Dermis blood vessel endothelial cell (primary cell): Measurements from ENCODE around the gene ABCC4. TPM values are rescaled to one million over a fixed set of nuclear protein-coding genes. Genes with fewer than 3 reads are reported as not detected.

ENCODE experiments used
- DNase-seq: peaks from one replicate; pipeline ENCODE4 v3.0.0; 2010
- total RNA-seq: library from RNA; depleted of rRNA; stranded (reverse); fragments of >200 nt; gene quantifications from 2 replicates; pipeline ENCODE4 v1.2.3, GENCODE V29; 2014

ABCC4 gene
- total RNA-seq, 1 donor from 2014 or later = 6.1 TPM

DNA sequence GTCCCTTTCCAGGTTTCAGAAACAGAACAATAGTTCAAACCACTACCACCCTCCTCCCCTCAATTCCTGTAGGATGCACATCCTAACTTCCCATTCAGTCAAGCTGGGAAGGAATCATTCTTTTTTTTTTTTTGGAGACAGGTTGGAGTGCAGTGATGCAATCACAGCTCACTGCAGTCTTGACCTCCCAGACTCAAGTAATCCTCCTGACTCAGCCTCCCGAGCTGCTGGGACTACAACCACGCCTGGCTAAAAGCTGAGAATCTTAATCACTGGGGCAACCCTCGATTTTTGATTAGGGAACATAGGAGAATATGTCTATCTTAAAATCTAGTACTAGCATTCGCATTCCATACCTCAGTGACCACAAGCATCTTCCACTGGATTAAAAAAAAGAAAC, 146.2 kb downstream of the ABCC4 start:
- peak; percentile 13 for DNase-seq

DNA sequence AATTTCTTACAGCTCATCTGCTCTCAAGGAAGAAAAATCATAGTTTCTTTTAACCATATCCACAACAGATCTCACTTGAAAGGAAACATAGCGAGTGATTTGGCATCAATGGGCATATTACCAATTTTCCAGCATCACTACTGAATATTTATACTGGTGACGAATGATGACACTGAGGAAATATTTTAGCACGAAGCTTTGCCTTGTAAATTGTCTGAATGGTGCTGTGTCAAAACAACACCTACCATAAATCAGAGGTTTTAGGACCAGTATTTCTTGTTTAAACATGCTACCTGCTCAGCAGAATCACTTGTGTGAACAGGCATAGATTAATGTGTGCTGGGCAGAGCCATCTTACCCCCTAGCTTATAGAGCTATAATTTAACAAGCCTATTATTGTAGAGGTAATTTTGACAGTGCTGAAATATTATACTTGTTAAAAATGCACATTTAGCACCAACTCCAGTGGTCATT, 146.8 kb downstream of the ABCC4 start:
- DNase-seq = peak; percentile 73

DNA sequence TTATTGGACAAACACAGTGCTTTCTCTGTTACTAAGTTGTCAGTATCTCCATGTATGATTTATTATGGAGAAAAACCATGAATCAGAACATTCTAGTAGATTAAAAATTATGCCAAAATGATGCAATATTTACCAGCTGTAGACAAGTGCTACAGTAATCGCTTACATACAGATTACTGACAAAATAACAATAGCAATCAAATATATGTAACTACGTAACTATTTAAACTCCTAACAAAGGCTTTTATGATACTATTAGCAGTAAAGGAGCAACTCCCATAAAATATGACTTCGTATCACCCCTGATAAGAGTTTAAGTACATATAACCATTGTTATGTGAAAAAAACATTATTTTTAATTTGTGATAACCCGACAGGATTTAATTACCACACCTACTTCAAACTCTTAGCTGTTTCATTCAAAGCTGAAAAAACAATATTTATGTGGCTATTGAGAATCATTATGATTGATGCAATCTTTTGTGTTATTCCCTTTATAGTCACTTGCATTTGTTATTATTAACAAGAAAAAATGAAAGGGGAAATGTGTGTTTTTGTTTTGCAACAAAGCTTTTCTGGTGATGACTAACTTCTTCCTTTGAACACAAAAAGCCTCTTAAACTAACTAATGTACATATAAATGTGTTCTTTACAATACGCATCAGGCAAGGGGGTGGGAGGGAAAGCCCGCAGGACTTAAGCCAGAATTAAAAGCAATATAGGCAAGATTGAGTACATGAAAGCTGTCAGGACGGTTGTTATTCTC, 147.4 kb downstream of the ABCC4 start:
- peak; percentile 75 for DNase-seq

DNA sequence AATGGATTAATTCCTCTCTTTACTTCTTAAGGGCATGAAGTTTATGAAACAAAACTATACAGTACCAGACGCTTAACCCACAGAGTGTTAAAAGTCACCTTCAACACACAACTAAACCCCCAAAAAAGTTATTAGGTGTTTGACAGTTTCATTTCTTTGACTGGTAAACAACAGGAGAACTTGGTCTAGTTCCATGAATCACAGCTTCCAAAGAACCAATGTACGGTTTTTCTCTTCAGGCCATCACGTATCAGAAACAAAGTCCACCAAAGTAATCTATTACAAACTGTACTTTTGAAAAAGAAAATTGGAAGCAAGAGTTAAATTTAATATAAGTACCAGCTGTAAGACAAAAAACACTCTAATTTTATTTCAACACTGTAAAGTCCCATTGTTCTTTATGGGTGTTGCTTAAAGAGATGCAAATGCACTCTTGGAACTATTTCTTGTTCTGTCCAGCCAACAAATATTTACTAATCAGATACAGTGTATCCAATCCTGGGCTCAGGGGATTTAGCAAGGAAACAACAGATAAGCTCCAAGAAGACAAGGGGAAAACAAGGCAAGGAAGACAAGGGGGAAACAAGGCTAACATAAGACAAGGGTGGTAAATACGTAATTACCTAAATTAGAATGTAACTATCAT, 149.2 kb downstream of the ABCC4 start:
- no peak for DNase-seq

DNA sequence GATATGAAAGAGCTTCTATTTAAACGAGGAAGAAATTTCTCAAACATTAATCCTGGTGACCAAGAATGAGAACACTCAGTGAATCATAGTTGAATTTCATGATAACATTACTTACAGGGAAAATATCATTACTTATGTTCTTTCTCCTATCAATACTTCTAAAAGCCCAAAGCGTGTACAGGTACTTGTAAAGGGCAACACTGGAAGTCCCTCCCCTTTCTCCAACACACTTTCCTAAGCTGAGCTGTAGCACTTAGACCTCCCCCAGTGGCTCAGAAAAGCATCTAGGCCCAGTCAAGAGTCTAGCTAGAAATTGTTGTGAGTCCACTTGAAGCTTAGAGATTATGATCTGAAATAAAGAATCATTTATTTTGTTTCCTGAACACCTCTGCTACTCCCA, 150.7 kb downstream of the ABCC4 start:
- DNase-seq = no peak

DNA sequence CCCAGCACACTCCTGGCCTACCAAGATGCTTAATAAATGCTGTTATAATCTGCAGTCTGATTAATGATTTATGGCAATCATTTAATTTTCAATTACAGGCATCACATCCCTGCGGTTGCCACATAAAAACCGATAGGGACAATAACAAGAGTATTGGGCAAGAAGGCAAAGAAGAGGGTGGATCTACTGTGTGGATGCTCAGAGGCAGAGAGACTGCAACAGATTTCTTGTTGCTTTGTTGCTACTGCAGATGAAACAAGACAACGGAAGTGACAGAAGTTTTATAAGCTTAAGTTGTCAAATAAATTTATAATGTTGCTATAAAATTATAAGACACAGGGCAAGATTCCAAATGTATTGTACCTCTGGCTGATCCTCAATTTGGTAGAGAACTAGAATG, 154.8 kb downstream of the ABCC4 start:
- DNase-seq = no peak

DNA sequence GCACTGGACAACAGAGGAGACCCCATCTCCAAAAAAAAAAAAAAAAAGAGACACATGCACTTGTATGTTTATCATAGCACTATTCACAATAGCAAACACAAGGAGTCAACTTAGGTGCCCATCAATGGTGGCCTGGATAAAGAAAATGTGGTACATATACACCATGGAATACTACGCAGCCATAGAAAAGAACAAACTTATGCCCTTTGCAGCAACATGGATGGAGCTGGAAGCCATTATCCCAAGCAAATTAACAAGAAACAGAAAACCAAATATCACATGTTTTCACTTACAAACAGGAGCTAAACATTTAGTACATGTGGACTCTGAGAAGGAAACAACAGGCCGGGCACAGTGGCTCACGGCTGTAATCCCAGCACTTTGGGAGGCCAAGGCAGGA, 155.7 kb downstream of the ABCC4 start:
- no peak for DNase-seq

DNA sequence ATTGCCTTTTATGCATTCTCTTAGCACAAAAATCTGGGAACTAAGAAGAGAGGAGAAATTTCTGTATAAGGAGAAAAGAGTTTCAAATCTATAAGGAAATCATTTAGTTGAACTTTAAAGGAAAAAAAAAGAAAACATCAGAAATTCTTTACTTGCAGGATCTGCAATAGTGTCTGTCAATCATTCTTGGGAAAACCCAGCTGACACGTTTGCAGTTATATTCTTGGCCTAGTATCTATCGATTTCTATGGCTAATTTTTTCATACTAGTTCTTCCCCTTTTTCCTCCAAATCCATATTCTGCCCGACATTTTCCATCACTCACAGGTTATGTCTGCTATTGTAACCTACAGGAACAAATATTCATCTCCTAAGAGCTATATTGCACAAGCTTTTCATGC, 160.7 kb downstream of the ABCC4 start:
- DNase-seq = no peak

DNA sequence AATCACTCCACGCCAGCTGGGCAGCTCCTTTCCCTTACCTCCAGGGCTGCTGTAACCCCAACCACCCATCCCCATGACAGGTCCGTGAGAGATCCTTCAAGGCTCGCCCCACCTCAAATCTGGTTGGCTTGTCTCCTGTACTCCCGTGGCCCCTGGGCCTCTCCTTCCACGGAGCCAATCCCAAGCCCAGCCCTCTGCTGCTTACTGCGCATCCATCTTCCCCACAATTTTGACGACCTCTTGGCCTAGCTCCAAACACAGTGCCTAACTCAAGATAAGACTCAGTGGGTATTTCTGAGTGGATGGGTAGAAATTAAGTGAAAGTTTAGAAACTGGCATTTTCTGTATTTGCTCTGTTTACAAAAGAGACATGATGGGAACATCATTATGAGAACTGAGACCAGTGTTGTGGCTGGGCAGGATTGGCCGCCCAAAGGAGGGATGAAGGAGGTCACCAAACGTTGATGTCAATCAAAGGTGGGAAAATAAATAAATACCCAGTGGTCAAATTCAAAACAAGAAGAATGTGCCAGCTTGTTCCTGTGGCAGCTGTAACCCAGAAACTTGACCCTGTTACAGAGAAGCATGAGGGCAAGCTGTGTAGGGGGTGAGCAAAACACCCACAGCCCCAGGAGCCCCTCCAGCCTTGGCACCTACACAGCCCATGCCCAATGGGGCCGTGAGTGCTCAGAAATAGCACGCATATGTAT, 162.2 kb downstream of the ABCC4 start:
- no peak for DNase-seq

DNA sequence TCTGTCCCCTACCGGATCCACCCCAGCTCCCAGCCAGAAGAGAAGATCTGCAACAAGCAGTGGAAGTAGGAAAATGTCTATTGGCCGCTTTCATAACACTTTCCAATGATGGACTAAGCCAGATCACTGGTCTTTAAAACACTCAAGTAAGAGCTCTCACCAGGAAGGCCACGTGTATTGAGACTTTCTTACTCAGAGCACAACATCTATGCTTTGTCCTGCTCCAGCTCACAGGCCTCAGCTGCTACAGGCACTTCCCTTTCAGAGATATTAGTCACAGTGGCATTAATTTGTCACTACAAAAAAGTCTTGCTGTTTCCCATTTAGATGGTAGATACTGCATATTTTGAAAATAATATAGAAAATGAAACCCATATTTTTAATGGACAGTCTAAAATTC, 164.2 kb downstream of the ABCC4 start:
- DNase-seq = peak; percentile 76

DNA sequence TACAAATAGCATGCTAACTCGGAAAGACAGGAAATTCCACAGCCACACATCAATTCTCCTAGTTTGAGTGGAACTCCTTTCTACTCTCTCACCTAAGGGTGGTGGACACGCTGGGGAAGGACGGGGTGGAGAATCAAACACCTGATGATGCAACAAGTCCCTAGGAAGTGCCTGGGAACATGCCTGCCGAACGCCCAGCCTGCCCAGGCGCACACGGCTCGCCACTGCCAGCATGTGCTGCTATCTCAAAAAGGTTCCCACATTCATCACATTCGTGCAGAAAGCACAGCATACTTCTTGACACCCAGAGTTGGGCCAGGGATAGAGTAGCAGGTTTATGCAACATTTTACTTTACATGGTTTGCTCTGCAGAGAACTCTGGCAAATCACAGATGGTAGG, 164.6 kb downstream of the ABCC4 start:
- no peak for DNase-seq

DNA sequence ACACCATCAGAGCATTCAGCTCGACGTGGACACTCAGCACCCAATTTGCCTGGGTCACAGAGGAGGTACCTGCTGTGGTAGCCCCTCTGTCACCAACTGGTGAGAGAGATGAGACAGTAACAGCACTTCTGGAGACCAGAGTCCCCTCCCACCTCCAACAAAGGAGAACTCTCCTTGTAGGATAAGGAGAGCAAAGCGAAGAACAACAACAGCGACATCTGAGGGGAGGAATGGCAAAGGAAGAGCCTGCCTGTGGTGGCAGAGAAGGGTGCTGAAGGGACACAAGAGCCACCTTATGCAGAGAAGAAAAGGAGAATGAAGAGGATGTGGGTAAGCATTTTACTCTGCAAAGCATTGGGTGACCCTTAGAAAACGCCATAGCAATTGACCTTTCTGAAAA, 167.8 kb downstream of the ABCC4 start:
- no peak for DNase-seq

DNA sequence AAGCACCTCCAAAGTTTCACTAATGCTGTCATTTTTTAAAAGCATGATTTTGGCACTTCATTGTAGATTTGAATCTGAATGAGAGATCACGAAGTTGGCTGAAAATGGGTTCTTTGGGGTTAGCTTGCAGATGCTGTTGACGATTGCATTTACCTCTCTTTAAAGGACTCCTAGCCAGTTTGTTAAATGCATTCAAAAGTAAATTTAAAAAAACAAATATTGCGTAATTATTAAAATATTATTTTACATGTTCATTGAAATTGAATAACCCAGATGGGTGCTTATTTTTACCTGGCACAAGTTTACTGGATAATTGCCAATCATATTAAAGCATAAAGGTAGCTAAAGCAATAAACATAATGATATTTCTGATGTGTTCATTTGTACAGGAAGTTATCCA, 172.2 kb downstream of the ABCC4 start:
- no peak for DNase-seq

DNA sequence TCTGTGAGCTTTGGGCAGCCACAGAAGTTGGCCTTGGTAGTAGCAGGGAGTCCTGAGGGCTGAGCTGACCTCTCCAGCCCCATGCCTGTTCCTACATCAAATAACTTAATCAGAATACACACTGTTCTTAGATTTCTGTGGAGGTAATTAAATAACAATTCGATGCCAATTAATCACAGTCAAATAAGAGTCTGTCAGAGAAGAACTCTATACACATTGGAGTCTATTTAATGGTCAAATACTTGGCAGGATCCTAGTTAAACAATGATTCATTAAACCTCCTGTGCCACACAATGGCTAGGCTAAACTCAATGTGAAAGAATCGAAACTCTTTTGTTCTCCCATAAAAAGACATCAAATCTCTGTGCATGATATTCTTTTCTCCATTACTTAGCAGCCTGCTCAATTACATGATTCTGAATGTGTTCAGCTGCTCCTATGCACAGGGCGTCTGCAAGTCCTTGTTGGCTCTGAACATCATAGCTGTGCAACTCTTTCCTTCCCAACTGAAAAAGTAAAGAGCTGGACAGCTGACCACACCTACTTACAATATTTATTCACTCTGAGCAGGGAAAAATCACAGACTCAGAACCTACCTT, 173.1 kb downstream of the ABCC4 start:
- peak; percentile 74 for DNase-seq

DNA sequence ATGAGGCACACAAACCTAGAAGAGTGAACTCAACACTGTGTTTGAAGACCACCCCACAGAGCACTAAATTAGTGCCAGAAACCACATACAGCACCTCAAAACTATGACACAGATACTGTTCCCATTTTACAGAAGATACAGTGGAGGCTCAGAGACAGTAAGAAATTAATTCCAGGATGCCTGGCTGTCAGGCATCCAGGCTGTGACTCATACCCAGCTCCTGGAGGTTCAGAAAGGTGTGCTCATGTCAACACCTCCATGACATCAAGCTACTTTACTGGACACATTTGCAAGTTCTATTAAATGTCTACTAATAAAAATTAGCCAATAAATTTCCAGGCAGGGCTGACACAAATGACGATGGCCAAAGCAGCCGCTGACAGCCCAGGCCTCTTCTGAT, 176.3 kb downstream of the ABCC4 start:
- no peak for DNase-seq

DNA sequence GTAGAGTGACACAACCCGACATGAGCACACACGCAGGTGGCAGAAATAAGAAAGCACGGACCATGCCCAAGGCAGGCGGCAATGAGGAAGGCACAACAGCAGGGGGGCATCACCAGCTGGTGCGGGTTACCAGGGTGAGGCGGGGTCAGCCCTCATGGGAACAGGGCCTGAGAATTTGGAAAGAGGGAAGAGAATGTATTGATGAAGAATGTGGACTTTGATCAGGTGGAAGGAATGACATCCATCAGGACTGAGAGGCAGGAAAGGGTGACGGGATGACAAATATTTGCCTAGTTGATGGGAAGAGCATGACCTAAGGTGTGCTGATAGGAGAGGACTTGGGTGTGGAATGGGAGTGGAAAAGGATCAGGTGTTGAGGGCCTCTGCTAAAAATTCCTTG, 177.5 kb downstream of the ABCC4 start:
- DNase-seq = no peak

DNA sequence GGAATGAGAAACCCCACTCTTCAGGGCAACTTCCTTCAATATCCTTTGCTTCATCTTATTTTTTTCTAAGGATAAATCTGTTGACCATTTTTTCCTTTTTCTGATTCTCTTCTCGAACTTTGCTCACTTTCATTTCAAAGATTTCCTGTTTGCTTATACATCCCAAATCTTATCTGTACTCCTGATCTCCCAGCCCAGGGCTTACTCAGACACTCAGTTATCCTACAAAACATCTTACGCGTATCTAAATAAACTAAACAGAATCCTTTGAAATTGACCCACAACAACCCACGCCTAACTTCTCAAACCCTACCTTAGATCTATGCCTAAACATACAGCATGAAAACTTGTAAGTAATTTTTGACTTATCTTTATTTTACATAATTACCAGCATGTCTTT, 179.2 kb downstream of the ABCC4 start:
- DNase-seq = no peak

DNA sequence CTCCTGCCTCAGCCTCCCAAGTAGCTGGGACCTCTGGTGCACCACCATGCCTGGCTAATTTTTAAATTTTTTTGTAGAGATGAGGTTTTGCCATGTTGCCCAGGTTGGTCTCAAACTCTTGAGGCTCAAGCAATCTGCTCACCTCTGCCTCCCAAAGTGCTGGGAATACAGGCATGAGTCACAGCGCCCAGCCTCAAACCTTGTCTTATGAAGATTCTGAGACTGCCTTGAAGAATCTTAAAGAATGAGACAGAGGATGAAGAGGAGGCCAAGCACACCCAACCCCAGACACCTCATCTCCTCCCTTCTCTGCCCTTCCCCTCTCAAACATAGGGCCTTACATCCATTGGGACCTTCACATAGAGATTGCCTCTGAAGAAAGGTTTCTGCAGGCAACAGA, 179.7 kb downstream of the ABCC4 start:
- DNase-seq = no peak

DNA sequence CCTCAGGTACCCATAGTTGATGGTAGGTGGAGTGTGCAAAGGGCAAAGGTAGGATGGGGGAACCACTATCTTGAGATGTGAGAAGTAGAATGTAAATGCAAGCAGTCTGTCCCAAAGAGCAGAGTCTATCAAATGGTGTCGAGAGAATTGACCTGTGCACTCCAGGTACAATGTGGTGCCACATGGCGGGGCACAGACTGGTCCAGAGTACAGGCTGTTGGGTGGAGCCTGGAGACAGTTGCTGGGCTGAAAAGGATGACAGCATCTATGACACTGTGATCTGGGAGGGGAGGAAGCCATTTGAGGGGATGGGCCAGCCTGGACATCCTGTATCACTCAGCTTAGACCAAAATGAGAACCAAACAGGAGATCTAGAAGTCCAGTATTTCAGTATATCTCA, 180.6 kb downstream of the ABCC4 start:
- DNase-seq = no peak

DNA sequence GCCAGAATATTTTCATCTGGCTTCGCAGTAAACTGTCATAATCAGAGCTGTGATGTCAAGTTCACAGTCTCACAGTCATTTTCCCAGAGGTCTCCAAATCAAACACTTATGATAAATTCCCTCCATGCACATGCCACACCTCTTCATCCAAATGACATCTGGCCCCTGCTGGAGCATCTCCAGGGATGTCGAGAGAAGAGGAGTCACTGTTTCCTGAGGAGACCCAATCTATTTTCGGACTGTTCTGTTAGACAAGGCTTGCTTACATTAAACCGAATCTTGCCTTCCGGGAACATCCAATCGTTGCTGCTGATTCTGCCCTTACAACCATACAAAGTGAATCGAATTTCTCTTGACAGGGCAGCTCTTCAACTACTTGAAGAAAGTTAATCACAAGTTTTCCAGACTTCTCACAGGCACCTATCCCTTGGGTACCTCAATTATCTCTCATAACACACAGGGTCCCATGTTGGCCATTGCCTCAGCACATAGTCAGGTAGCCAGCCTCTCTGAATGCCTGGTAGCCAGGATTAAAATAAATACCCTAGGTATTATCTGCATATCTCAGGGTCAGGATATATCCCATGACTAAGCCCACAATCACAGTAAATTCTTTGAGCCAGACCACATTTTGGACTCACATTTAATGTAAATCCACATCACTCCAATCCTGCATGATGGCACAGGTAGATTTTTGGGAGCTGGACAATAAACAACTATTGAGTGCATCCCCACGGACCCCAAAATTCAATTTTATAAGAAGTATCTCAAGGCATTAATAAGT, 182.5 kb downstream of the ABCC4 start:
- DNase-seq = no peak

DNA sequence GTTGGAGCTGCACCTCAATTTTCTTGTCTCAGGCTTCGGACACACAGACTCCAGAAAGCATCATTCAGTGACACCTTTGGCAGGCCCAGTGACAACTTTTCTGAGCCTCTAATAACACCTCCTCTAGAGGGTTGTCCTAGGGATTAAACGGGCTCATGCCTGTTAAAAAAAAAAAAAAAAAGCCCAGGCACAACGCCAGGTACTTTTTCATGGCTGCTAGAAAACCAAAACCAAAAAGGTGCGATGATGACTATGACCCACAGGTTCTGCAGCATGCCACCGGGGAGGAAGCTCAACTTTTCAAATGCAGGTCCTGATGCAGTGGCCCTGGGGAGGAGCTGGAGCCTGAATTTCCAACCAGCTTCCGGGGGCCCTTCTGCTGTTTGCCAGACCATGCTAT, 184.2 kb downstream of the ABCC4 start:
- no peak for DNase-seq

DNA sequence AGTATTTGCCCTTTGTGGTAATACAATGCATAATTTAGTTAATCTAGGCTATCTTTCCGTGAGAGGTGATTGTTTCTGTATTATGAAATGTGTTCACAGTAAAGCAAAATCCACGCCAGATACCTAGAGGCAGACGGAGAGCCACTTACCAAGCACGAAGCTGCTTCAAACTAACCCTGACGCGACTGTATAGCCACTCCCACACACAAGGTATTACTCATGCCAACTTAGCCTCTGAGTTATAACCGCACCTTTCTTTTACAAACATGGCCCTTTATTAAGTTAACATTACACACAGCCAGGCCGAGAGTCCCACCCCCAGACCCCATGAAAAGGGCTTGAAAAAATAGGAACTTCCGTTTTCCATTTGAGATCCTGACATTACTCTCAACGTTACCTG, 185.7 kb downstream of the ABCC4 start:
- DNase-seq = peak; percentile 82

DNA sequence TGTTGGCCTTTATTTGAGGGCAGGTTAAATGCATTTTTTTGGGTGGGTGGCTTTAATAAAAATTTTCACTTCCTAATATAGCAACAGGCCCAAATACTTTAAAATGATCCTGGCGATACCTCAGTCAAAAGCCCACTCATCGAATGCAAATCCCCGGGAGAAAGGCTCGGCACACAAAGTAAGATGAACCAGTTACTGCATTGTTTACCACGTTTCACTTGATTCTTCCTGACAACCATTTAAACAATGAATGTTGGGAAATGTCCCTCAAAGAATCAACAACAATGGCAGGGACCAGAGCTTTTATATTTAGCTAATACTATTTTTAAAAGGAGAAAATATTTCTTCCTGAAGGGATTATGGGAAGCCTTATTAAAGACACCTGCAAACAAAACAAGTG, 187.7 kb downstream of the ABCC4 start:
- peak; percentile 55 for DNase-seq
